Islet of Langerhans (tissue), 1 donor: Measurements from ENCODE around the gene SPDYE5.
"Not testable (repeated sequence)": the region's sequence is repeated elsewhere in the genome, so short reads cannot be mapped to it uniquely, and the experiment has no call there.

Experiments
- FAIRE-seq: peaks from one replicate; lab custom pipeline; 2011; peaks lifted over from hg19 to GRCh38; lab: Jason Lieb, UNC

SPDYE5 gene, protein sequence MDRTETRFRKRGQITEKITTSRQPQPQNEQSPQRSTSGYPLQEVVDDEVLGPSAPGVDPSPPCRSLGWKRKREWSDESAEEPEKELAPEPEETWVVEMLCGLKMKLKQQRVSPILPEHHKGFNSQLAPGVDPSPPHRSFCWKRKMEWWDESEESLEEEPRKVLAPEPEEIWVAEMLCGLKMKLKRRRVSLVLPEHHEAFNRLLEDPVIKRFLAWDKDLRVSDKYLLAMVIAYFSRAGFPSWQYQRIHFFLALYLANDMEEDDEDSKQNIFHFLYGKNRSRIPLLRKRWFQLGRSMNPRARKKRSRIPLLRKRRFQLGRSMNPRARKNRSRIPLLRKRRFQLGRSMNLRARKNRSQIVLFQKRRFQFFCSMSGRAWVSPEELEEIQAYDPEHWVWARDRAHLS

DNA sequence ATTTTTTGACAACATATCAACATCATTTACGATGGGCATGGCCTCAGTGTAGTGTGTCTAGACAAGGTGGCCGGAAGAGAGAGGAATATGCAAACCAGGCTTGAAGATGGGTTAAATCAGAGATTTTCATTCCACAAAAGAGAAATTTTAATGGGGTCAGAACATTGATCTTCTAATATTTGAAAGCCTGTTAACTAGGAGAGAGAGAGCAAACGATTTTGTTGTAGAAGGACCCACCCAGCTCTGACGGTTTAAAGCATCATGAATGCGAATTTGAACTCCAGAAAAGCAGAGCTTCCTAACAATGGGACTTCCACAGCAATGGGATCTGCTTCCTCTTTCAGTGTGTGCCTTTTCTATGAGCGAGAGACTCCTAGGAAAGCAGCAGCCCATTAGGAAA lies at the start of gene SPDYE5:
TSS of gene SPDYE5 (plus strand) at position 301 of the 400 bp plus-strand sequence. CDS start 1,728 bp downstream, outside the sequence.
- FAIRE-seq: not testable (repeated sequence)

- FAIRE-seq: not testable (repeated sequence)
Measured at GRCh38 chr7:75442465-75443111, 49.5 kb upstream of the SPDYE5 start.

DNA sequence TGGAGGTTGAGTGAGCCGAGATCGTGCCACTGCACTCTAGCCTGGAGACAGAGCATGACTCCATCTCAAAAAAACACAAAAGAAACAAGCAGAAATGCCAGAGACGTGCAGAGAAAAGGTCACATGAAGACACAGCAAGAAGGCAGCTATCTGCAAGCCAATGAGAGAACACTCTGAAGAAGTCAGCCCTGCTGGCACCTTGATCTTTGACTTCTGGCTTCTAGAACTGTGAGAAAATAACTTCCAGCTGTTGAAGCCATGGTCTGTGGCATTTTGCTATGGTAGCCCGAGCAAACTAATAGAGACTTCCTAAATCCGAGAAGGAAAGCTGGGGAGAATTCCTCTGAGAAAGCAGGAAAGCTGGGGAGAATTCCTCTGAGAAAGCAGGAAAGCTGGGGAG lies 42.2 kb upstream of the SPDYE5 start:
- FAIRE-seq: not testable (repeated sequence)

GRCh38 chr7:75452494-75452955 lies 39.6 kb upstream of the SPDYE5 start:
- not testable (repeated sequence) for FAIRE-seq

DNA sequence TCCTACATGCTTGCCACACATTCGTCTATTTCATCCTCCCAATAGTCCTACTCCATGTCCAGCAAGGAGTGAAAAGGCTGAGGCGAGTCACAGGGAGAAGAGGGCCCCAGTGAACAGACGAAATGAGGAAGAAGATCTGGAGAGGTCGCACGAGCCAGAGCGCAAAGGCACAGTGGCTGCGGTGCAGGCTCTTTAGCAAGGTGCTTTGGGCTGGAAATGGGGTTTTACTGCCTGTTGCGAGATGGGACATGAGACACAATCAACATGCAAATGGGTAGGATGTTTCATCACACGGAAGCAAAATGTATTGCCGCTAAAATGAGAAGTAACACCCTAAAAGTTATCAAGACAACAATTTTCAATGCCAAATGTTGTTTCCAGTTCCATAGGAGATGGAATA lies 35.7 kb upstream of the SPDYE5 start:
- not testable (repeated sequence) for FAIRE-seq

GRCh38 chr7:75458034-75458433 lies 34.1 kb upstream of the SPDYE5 start:
- FAIRE-seq: not testable (repeated sequence)

DNA sequence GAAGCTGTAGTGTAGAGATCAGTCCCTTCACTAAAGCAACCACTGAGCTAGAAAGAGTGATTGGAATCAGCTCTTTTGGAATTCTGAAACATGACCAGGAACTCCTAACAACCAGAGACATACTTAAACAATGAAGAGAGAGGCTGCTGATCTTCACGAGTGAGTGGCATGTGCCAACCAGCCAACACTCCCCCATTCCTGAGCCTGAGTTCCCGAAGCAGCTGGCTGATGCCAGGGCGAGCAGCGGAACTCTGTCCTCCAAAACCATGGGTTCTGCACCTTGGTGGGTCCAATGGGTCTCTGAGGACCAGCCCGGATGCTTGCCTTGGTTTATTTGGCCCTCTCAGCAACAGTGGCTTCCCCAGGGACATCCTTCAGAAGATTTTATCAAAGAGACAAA lies 31.6 kb upstream of the SPDYE5 start:
- not testable (repeated sequence) for FAIRE-seq

GRCh38 chr7:75470166-75470565 lies 22.0 kb upstream of the SPDYE5 start:
- not testable (repeated sequence) for FAIRE-seq

- FAIRE-seq: not testable (repeated sequence)
Measured at GRCh38 chr7:75477457-75477856, 14.7 kb upstream of the SPDYE5 start.

DNA sequence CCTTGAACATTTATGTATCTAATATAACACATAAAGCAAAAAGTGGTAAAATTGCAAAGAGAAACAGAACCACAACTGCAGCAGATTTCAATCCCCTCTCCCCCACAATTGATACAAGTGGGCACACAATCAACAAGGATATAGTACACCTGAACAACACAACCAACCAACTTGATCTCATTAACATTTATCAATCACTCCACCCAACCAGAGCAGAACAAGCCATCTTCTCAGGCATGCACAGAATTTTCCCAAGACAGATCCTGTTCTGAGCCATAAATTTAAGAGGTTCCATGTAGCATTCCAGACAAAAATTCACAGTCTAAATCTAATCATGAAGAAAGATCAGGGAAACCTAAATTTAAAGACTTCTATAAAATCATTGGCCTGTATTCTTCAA lies 11.8 kb upstream of the SPDYE5 start:
- FAIRE-seq: not testable (repeated sequence)

GRCh38 chr7:75485355-75485978 lies 6.7 kb upstream of the SPDYE5 start:
- FAIRE-seq: not testable (repeated sequence)

DNA sequence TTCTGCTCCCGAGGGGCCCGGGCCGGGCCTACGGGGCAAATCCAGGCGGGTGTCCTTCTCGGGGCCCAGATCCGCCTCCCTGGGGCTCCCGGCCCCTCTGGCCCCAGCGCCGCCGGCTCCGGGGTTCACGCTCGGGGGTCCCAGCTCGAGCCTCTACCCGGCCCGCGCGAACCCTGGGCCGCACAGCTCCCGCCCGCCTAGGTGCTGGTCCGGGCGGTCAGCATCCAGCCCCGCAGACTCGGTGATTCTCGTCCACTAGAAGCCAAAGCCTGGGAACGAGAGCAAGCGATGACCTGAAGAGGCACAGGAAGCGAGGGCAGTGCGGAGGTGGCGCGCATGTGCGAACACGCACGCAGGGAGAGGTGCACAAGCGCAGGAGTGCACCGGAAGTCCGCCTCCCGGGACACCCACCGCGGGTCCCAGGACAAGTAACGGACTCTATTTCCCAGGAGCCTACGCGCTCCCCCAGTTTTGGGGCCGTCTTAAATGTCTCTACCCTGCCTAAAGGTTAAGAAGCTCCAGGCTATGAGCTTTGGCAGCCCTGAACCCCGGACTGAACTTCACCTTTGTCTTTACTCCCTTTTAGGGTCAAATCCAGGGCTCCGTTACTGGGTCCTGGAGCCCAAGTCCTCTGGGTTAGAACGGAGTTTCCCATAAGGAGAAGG lies 6.0 kb upstream of the SPDYE5 start, which contains the start of gene POM121C:
TSS of gene POM121C (minus strand) at position 321 of the 665 bp plus-strand sequence. CDS start 44,803 bp downstream, outside the sequence.
- FAIRE-seq: not testable (repeated sequence)

DNA sequence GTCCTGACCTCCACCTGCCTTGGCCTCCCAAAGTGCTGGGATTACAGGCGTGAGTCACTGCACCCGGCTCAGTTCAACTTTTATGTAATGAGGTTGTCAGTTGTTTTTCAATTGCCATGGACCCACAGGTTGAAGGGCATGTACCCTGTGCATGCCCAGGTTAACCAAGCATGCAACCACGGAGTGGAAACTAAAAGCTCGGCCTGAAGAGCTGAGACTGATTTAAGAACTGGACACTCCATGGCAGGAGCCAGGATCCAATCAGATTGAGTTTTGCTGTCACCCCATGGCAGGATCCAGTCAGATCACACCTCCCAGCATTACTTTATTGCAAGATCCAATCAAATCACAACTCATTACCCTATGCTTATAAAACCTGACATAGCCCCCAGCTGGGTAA lies 16.9 kb downstream of the SPDYE5 start:
- FAIRE-seq: not testable (repeated sequence)

DNA sequence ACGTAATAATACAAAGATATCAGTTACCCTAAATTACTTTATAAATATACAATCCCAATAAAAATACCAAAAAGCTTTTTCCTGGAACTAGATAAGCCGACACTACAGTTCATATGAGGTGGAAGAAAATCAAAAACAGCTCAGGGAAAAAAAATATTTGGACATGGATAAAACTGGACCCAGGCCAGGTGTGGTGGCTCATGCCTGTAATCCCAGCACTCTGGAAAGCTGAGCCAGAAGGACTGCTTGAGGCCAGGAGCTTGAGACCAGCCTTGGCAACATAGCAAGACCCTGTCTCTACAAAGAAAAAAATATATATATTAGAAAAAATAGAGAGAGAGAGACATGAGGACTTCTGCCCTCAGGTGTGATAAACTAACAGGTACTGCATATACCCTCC lies 26.7 kb downstream of the SPDYE5 start:
- not testable (repeated sequence) for FAIRE-seq

GRCh38 chr7:75521727-75522126 lies 29.6 kb downstream of the SPDYE5 start:
- FAIRE-seq: not testable (repeated sequence)

- FAIRE-seq: not testable (repeated sequence)
Measured at GRCh38 chr7:75527224-75527722, 35.2 kb downstream of the SPDYE5 start.

DNA sequence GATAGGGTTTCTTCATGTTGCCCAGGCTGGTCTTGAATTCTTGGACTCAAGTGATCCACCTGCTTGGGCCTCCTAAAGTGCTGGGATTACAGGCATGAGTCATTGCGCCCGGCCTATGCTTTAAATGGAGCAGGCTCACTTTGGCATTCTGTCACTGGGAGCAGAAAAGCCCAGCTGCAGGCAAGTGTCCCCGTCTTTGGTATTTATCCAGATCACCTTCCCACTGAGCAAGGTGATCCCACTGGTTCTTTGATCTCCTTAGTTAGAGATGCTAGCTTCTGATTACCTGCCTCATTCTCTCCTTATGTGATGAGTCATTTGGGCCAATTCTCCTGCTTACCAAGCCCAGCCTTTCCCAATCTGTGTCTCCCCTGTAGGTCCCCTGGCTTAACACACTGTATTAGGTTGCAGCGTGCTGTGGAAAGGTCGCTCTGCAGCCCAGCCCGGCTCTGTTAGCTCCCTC lies 39.3 kb downstream of the SPDYE5 start:
- FAIRE-seq: no peak

DNA sequence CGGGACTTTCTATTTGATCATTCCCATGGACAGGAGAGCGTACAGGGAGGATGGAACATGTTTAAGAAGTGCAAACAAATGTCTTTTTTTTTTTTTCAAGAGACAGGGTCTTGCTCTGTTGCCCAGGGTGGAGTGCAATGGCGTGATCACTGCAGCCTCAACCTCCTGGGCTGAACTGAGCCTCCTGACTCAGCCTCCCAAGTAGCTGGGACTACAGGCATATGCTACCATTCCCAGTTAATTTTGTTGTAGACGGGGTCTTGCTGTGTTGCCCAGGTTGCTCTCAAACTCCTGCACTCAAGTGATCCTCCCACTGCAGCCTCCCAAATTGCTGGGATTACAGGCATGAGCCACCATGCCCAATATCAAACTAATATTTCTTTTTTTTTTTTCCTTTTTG lies 40.5 kb downstream of the SPDYE5 start:
- no peak for FAIRE-seq

DNA sequence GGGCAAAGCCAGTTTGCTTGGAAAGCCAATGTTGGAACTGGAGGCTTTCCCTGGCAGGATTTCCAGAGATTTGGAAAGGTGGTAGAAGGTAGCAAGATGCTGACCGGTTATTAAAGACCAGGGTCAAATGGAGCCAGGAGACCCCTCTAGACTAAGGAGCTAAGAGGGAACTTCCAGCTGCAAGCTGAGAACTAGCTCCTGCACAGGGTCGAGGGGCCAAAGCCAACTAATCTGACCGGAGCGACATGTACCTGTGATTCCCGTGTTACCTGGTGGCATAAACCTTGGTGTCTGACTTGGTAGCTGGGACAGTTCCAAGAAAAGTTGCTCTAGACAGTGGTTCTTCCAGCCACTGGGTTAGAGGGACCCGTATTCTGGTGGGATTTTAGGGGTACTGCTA lies 41.8 kb downstream of the SPDYE5 start:
- FAIRE-seq: no peak

GRCh38 chr7:75534727-75535307 lies 42.7 kb downstream of the SPDYE5 start:
- no peak for FAIRE-seq

DNA sequence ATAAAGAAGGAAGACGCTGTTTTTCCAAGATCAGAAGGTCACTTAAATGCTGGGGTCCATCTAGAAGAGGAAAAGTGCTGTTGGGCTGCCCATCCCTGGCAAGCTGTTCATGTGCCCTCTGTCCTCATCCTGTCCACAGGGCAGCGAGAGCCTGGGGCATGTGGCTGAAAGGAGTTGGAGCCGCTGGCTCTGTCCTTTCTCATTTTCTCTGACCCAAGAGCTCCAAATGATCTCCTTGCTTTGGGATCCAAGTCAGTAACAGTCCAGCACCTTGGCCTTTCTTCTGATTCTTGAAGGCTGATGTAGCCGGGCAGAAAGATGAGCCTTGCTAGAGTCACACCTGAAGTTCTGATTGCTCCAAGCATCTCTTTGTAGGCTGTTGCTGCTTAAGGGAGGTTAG lies 44.4 kb downstream of the SPDYE5 start:
- FAIRE-seq: no peak
